HG03095 (cell line): ENCODE results near the gene NUPR1.
"Not testable (repeated sequence)": the region's sequence is repeated elsewhere in the genome, so short reads cannot be mapped to it uniquely, and the experiment has no call there.

ENCODE experiments used
- ATAC-seq: cut with Tn5 transposase; IDR thresholded peaks from one replicate; pipeline ENCODE4 v1.9.1; 2021; ENCODE audit warnings: moderate library complexity; ENCODE audit not compliant: unreplicated experiment

The NUPR1 gene

DNA sequence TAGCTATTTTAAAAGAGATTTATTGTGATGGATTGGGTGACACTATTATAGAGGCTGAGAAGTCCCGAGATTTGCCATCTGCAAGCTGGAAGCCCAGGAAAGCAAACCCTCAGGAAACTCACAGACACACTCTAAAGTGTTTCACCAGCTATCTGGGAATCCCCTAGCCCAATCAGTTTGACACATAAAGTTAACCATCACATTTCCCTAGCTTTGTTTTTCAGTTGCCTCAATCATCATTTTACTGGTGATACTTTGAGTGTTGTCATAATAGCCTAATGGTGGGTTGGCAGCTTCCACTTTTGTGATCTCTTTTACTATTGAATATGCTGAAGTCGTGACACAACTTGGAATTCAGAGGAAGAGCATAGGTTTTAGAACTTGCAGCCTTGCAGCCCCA, 16.8 kb upstream of the NUPR1 start:
- no peak for ATAC-seq

DNA sequence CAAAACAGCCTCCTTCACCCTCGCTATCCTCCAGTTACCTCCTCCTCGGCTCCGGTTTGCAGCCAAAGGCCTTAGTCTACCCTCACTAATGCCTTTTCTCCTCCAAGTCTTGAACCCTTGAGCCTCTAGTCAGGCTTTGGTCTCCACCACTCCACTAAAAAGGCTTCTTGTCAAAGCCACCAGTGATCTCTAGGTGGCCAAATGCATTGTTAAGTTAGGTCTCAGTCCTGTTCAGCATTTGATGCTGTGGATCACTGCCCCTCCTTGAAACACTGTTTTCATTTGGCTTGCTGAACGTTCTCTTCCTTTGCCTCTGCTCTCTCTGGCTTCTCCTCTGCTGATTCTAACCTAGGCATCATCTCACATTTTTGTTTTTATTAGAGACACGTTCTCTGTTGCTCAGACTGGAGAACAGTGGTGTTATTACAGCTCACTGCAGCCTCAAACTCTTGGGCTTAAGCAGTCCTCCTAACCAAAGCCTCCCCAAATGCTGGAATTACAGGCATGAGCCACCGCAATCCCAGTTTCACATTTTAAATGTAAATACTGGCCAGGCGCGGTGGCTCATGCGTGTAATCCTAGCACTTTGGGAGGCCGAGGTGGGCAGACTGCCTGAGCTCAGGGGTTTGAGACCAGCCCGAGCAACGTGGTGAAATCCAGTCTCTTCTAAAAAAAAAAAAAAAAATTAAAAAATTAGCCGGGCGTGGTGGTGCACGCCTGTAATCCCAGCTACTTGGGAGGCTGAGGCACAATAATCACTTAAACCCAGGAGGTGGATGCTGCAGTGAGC, 16.1 kb upstream of the NUPR1 start:
- ATAC-seq: no peak

DNA sequence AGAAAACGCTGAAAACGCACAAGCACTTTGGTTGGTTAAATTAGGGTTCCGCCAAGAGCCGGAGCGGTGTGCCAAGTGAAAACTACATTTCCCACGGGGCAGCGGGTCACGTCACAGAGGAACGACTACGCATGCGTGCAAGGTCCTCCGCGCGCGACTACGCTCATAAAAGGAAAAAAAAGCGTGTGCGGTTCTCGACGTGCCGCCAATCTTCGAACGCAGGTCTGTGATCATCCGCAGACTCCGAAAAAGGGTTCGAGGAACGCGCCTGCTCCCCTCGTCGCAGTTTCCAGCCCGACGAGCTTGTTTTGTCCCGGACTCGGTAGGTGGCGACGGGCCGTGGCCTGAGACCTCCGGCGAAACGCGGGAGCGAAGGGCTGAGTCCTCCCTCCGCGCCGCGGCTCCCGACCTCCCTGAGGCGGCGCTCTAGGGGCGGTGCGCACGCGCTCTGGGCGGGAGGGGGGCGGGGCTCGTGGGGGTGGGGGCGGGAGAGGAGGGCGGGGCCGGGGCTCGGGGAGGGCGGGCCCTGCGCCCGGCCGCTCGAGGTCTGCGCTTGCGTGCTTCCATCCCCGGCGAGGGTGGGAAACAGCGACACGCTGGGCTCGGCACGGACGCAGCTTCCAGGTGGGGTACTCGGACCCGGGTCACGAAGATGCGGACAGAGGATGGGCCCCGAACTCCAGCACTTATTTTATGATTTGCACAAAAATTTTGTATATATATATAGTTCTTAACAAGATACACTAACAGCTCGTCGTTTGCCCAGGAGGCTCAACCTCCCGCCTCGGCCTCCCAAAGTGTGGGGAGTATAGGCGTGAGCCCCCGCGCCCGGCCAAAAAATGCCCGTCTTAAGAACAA, 15.2 kb upstream of the NUPR1 start, which contains the start of gene SGF29:
Gene SGF29, plus strand, starts transcription at position 145 of the 858 bp plus-strand sequence. CDS start 27,150 bp downstream, outside the sequence.
- ATAC-seq: peak; percentile 65

DNA sequence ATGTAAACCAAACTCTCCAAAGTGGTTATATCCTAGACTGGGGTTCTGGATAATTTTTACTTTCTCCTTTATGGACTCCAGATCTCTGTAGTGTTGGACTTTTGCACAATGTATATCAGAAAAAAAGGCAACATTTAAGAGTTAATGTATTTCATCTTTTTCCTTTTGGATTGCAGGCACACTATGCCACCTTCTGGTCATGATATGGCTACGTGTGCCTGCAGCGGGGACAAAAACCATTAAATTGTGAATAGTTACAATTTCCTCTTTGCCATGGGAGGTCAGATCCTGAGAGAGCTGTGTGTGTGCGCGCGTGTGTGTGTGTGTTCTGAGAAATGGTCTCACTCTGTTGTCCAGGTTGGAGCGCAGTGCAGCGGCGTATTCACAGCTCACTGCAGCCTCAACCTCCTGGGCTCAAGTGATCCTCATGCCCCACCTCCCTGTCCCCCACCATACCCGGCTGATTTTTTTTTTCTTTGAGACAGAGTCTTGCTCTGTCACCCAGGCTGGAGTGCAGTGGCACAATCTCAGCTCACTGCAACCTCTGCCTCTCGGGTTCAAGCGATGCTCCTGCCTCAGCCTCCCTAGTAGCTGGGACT, 10.6 kb upstream of the NUPR1 start:
- no peak for ATAC-seq

DNA sequence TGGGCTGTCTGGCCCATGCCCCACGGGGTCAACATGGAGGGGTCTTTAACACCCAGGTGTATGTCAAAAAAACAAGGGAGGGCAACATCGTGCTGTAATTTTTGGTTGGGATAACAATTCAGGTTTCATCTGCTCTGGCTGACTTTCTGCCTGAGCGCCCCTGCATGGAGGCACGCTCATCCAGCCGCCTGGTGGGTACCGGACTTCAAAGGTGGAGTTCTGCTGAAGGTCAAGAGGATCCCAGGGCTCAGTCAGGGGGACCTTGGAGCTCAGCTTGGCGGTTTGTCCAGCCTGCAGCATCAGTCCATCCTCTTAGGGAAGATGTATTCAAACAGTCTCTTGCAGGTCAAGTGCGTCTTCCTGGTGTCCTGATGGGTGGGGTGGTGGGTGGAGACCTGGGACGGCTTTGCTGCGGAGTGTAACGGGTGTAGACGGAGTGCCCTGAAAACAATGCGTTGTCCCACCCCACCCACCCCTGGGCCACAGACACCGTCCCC, 9.6 kb upstream of the NUPR1 start:
- ATAC-seq: no peak

DNA sequence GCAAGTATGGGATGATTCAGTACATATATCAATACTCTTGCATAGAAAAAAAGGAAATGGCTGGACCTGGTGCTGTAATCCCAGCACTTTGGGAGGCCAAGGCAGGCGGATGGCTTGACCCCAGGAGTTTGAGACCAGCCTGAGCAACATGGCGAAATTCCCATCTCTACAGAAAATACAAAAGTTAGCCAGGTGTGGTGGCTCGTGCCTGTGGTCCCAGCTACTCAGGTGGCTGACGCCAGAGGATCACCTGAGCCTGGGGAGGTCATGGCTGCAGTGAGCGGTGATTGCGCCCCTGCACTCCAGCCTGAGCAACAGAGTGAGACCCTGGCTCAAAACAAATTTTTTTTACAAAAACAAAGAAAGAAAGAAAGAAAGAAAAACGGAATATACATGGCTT, 7.9 kb upstream of the NUPR1 start:
- ATAC-seq: no peak

DNA sequence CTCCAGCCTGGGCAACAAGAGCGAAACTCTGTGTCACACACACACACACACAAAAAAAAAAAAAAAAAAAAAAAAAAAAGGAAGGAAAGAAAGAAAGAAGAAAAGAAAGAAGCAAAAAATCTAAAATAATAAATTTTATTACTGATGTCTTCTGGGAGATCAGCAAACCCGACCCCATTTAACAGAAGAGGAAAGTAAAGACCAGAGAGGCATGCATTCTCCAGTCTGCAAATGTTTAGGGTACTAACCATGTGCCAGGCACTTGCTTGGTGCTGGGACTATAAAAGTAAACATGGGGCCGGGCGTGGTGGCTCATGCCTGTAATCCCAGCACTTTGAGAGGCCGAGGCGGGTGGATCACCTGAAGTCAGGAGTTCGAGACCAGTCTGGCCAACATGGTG, 7.2 kb upstream of the NUPR1 start:
- ATAC-seq: not testable (repeated sequence)

DNA sequence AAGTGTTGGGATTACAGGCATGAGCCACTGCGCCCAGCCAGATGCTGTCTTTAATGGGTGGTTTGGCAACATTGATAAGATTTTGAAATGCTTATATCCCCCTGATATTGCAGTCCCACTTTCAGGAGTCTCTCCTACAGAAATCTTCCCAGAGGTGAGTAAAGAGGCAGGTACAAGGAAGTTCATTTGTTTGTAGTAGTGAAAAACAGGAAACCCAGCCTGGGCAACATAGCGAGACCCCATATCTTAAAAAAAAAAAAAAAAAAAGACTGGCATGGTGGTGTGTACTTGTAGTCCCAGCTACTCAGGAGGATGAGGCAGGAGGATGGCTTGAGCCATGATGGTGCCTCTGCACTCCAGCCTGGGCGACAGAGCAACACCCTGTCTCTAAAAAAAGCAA, 6.2 kb upstream of the NUPR1 start:
- ATAC-seq: no peak

DNA sequence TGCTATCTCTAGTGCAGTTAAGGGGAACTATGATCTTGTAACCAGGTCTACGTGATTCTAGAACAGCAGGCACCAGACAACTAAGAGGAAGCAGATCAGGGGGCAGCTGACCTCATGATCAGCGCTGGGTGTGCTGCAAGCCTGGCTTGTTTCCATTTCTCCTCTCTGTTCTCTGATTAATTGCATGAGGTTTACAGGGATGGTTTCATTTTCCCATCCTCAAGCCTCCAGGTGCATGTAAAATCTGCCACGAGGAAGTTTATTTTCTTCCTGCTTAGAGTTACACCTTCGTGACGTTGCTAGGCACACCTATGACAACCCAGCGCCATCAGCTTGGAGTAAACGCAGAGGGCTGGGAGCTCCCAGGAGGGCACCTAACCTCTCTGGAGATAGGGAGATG, 4.3 kb upstream of the NUPR1 start:
- ATAC-seq: no peak

DNA sequence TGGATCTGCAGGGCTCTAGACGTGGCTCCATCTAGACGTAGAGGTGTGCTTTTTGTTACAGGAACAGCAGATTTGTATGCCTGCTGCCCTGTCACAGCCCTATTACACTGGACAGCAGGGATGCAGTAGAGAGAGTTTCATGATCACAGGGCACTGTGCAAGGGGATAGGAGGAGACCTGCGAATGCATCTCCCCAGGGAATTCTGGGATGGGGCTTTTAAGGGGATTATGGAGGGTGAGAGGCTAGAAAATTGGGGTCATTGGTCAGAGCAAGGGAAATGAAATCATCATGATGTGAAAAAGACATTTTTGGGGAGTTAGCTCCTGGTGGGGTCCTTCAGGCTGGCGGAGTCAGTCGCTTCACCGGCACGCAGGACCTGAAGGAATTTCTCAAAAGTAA, 3.9 kb upstream of the NUPR1 start:
- ATAC-seq: no peak

DNA sequence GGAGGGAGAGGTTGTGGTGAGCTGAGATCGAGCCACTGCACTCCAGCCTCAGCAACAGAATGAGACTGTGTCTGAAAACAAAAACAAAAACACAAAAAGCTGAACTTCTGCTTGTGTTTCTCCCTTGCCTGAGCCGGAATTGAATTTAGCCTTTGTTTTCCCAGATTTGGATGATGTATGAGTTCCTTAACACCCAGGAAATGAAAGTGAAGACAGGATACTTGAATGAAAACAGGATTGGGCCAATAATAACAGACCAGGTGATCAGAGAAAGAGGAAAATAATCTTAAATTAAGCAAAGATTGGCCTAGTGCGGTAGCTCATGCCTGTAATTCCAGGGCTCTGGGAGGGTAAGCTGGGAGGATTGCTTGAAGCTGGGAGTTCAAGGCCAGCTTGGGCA, 1.6 kb upstream of the NUPR1 start:
- no peak for ATAC-seq

DNA sequence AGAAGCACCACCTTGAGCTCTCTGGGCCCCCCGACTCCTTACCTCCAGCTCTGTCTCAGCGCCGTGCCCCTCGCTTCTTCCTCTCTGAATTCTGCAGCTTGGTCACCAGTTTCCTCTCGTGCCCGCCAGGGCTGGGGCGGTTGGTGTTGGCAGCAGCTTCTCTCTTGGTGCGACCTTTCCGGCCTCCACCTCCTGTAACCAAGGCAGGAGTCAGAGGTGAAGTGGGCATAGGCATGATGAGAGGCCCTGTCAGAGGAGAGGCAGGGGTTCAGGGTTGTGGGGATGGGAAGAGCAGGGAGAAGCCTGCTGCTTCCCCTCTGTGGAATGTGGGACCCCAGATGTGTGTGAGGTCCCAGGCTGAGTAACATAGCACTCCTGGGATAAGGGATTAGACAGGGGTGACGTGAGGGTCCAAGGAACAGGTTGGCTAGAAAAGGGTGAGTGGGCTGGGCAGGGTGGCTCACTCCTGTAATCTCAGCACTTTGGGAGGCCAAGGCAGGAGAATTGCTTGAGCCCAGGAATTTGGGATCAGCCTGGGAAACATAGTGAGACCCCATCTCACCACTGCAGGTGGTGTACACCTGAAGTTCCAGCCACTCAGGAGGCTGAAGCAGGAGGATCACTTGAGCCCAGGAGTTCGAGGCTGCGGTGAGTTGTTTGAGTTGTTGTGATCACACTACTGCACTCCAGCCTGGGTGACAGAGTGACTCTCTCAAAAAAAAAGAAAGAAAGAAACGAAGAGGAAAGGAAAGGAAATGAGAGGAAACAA, 626 bp downstream of the NUPR1 start:
- no peak for ATAC-seq

DNA sequence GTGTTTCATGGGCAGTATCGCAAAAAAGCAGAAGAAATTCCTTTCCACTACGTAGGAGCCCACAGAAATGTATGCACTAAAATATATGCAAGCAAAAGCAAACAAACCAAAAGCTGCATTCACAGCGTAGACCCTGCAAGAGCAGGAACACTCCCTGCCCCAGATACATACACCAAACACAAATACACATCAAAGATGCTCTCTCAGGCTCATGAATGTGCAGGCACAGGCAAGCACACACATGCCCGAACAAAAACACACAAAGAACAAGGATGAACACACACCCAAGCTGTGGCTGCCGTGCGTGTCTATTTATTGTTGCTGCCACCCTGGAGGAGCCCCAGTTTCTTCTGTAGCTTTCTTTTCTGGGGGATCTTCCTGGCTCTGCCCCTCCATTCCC, 1.7 kb downstream of the NUPR1 start:
- ATAC-seq: no peak

DNA sequence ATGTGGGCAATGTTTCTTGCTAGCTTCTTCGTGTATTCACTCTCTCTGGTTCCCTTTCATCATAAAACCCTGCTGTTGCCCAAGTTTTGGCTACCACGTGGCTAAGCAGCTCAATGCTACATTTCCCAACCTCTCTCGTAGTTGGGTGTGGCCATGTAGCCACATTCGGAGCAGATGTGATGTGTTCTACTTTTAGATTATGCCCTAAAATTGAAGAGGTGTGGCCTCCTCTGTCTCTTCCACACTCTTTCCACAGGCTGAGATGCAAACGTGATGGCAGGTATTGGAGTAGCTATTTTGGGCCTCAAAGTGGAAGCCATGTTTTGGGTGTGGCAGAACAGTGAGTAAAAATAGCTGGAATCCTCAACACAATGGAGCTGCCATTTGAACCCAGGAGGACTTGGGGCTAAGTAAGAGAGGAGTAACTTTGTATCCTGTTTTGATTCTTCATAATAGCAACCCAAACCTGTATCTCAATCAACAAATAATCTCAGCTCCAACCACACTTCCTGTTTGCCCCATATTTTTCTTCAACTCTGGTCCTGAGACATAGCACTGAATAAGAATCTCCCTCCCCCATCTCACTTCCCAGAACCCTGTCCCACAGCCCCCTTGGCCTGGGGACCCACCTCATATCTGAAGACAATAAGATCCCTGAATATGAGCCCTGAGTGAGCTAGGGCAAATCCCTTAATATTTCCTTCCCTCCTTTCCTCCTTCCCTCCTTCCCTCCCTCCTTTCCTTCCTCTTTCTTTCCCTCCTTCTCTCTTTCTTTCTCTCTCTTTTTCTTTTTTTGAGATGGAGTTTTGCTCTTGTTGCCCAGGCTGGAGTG, 4.0 kb downstream of the NUPR1 start:
- ATAC-seq: no peak

DNA sequence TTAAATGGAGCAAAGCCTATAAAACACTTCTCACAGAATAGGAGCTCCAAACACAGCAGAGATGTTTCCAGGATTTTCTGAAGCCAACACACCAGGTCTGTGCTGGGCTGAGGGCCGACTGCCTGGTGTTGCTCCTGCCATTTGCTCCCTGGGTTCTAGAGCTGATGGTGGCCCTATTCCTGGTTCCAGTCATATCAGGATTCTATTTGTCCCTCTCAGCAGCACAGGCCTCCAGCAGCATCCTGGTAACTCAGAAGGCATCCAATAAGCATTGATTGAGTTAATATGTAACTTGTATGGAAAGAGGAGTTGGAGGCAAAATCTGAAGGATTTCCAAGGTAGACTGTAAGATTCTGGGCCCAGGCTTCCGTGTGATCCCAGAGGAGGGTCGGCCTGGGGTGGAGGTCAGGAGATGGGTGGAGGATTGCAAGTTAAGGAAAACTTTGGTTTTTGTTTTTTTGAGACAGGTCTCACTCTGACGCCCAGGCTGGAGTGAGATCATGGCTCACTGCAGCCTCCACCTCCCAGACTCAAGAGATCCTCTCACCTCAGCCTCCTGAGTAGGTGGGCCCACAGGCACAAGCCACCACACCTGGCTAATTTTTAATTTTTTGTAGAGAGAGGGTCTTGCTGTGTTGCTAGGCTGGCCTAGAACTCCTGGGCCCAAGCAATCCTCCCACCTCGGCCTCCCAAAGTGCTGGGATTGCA, 5.7 kb downstream of the NUPR1 start:
- no peak for ATAC-seq

DNA sequence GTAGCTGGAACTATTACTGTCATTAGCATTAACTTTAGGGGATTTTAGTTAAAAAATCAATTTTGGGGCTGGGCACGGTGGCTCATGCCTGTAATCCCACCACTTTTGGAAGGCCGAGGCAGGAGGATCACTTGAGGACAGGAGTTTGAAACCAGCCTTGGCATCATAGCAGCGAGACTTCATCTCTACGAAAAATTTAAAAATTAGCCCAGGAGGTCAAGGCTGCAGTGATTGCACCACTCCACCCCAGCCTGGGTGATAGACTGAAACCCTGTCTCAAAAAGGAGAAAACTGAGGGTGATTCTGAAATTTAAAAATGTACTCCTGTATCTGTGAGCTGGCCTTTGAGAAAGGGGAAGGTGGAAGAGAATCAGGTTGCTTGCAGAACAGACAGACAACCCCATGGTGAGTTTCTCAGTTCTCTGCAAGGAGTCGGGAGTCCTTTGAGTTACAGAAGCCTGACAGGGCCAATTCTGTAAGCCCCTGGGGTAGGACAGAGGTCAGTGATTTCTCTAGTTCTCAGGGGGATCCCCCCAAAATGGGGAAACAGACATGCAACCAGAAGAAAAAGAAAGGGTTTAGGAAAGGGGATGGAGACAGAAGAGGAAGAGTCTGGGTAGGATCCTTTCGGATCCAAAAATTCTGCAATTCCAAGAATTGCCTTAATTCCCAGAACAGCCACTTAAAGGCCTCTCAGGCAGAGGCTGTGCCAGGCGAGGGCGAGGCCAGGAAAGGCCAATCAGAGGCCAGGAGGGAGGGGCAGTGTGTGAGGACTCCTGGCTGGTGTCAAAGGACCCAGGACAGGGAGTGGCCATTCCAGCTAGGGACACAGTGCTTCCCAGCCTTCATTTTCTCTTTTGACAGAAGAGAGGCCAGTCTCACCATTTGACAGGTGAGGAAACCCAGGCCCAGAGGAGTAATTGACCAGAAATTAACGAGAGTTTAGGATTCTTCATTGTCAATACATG, 6.7 kb downstream of the NUPR1 start:
- no peak for ATAC-seq

DNA sequence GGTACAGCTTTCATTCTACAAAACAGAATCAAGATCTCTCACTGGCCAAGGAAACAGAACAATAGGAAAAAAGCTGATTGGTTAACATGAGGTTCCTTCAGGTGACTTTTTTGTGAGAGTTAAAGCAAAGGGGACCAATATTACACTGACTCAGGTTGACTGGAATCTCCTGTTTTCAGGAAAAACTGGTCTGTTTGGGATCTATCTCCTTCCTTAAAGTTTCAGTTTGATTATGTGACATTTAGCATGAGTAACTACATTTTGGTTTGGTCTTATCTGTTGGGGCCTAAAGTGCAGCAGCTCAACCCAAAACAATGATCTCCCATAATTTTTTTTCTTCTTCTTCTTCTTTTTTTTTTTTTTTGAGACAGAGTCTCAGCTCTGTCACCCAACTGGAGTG, 9.7 kb downstream of the NUPR1 start:
- ATAC-seq: no peak

DNA sequence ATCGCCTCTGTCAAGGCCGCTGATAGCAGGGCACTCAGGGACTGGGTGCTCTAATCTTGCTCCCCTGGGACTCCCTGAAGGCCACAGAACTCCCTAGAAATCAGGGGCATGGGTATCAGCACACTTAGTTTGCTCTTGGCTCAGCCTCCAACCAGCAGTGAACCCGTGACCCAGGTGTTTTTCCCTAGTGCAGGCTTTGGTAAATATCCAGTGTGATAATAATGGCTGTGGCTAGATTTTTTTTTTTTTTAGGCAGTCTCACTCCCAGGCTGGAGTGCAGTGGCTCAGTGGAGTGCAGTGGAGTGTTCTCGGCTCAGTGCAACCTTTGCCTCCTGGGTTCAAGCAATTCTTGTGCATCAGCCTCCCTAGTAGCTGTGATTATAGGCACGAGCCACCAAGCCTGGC, 10.3 kb downstream of the NUPR1 start:
- ATAC-seq: no peak
